Neural cell (in vitro differentiated cells): ENCODE results near the gene FOXC2. TPM values are rescaled to one million over a fixed set of nuclear protein-coding genes. Genes with fewer than 3 reads are reported as not detected.

Experiments
- H2AFZ ChIP-seq: fragments of 200-600, 300-800 bp; sonication (generic), shearing (Covaris generic); 2 replicates; pipeline ENCODE4 v1.6.0; 2014; ENCODE audit warnings: low read depth, mild to moderate bottlenecking, antibody characterized with exemption, low read length, moderate library complexity
- H3F3A ChIP-seq: fragments of 200-600 bp; shearing (Covaris generic); 2 replicates; pipeline ENCODE4 v1.6.1; 2016; ENCODE audit warnings: mild to moderate bottlenecking, moderate library complexity, mixed read lengths, antibody characterized with exemption, low read length; ENCODE audit not compliant: insufficient read depth, poor library complexity, severe bottlenecking
- H3K27ac ChIP-seq: fragments of 200-600, 300-800 bp; sonication (generic), shearing (Covaris generic); 2 replicates; pipeline ENCODE4 v1.5.1; 2014; ENCODE audit warnings: mild to moderate bottlenecking, low read length, moderate library complexity
- H3K27me3 ChIP-seq: fragments of 300-800, 200-600 bp; sonication (generic), shearing (Covaris generic); 2 replicates; pipeline ENCODE4 v1.6.0; 2014; ENCODE audit warnings: mild to moderate bottlenecking, low read depth, low read length, moderate library complexity; ENCODE audit not compliant: insufficient read depth
- H3K36me3 ChIP-seq: fragments of 300-800, 200-600 bp; sonication (generic), shearing (Covaris generic); 2 replicates; pipeline ENCODE4 v1.5.1; 2014; ENCODE audit warnings: mild to moderate bottlenecking, antibody characterized with exemption, low read length, moderate library complexity; ENCODE audit not compliant: insufficient read depth
- H3K4me2 ChIP-seq: fragments of 300-800, 200-600 bp; sonication (generic), shearing (Covaris generic); 2 replicates; pipeline ENCODE4 v1.6.0; 2014; ENCODE audit warnings: mild to moderate bottlenecking, low read length
- H3K4me3 ChIP-seq: fragments of 300-800, 200-600 bp; sonication (generic), shearing (Covaris generic); 2 replicates; pipeline ENCODE4 v1.5.1; 2014; ENCODE audit warnings: mild to moderate bottlenecking, low read length, moderate library complexity
- H3K79me2 ChIP-seq: fragments of 200-600 bp; shearing (Covaris generic); replicated peaks from 2 replicates; pipeline ENCODE4 v1.6.0; 2014; ENCODE audit warnings: mild to moderate bottlenecking, low read length, moderate library complexity; ENCODE audit not compliant: insufficient read depth
- H3K9ac ChIP-seq: fragments of 300-800, 200-600 bp; sonication (generic), shearing (Covaris generic); 2 replicates; pipeline ENCODE4 v1.6.1; 2016; ENCODE audit warnings: mild to moderate bottlenecking, low read length, mixed read lengths
- H3K9me2 ChIP-seq: fragments of 200-600 bp; shearing (Covaris generic); 2 replicates; pipeline ENCODE4 v1.6.1; 2016; ENCODE audit warnings: mild to moderate bottlenecking, low read length, mixed read lengths; ENCODE audit not compliant: insufficient read depth
- H3K9me3 ChIP-seq: fragments of 200-600, 300-800 bp; sonication (generic), shearing (Covaris generic); 2 replicates; pipeline ENCODE4 v1.6.1; 2016; ENCODE audit warnings: mild to moderate bottlenecking, mixed run types, low read length, moderate library complexity, mixed read lengths
- H4K20me1 ChIP-seq: fragments of 200-600 bp; shearing (Covaris generic); 2 replicates; pipeline ENCODE4 v1.6.1; 2016; ENCODE audit warnings: mild to moderate bottlenecking, mixed run types; ENCODE audit not compliant: insufficient read depth
- CTCF ChIP-seq: fragments of 450-650 bp; IDR thresholded peaks from 2 replicates; pipeline ENCODE4 v1.5.1; 2014; ENCODE audit warnings: antibody characterized with exemption, mild to moderate bottlenecking, moderate library complexity; ENCODE audit not compliant: poor library complexity, severe bottlenecking
- EP300 ChIP-seq: fragments of 450-650 bp; conservative IDR thresholded peaks from 2 replicates; pipeline ENCODE4 v1.6.1; 2014; ENCODE audit warnings: antibody characterized with exemption, mild to moderate bottlenecking, moderate library complexity; ENCODE audit not compliant: poor library complexity, severe bottlenecking
- EZH2 ChIP-seq: fragments of 200-600, 300-800 bp; shearing (Covaris generic), sonication (generic); IDR thresholded peaks from 2 replicates; pipeline ENCODE4 v1.6.1; 2014; ENCODE audit warnings: antibody characterized with exemption, low read length, borderline replicate concordance, mild to moderate bottlenecking; ENCODE audit not compliant: insufficient read depth, poor library complexity, severe bottlenecking
- MXI1 ChIP-seq: fragments of 450-650 bp; conservative IDR thresholded peaks from 2 replicates; pipeline ENCODE4 v1.6.1; 2014; ENCODE audit warnings: antibody characterized with exemption, mild to moderate bottlenecking; ENCODE audit not compliant: poor library complexity, severe bottlenecking
- POLR2AphosphoS5 ChIP-seq: IDR thresholded peaks from 2 replicates; pipeline ENCODE4 v1.6.1; 2012
- RAD21 ChIP-seq: fragments of 450-650 bp; conservative IDR thresholded peaks from 2 replicates; pipeline ENCODE4 v1.6.1; 2014; ENCODE audit warnings: antibody characterized with exemption, mild to moderate bottlenecking, moderate library complexity
- REST ChIP-seq: IDR thresholded peaks from 2 replicates; pipeline ENCODE4 v1.6.1; 2012; ENCODE audit warnings: borderline replicate concordance
- SMC3 ChIP-seq: fragments of 450-650 bp; conservative IDR thresholded peaks from 2 replicates; pipeline ENCODE4 v1.6.1; 2014; ENCODE audit warnings: antibody characterized with exemption, mild to moderate bottlenecking, moderate library complexity; ENCODE audit not compliant: poor library complexity
- TAF1 ChIP-seq: IDR thresholded peaks from 2 replicates; pipeline ENCODE4 v1.6.1; 2012; ENCODE audit warnings: low read depth
- polyA plus RNA-seq: library from polyadenylated mRNA; depleted of rRNA; stranded (reverse); fragments of >200 nt; gene quantifications from 2 replicates; pipeline ENCODE4 v1.2.3, GENCODE V29; 2014

FOXC2 gene
- polyA plus RNA-seq, 1 donor from 2014 or later, result not detected

GRCh38 chr16:86602521-86602920 lies 35.9 kb downstream of the FOXC2 start:
- no peaks in the 10 kb centered on the region for H3K79me2 ChIP-seq
- TF ChIP-seq POLR2AphosphoS5 (no peak), REST (no peak), MXI1 (no peak), TAF1 (no peak), RAD21 (no peak), SMC3 (no peak), EP300 (no peak), EZH2 (no peak), CTCF (no peak)

GRCh38 chr16:86604436-86605193 lies 38.0 kb downstream of the FOXC2 start:
- H3K4me2 ChIP-seq, result no peak overlapping the region
- H3K79me2 ChIP-seq, result no peaks in the 10 kb centered on the region
- H3F3A ChIP-seq, result no peaks in the 10 kb centered on the region
- H4K20me1 ChIP-seq, result no peaks in the 10 kb centered on the region
- H3K9me2 ChIP-seq, result no peaks in the 10 kb centered on the region
- TF ChIP-seq SMC3 (no peak), EP300 (no peak), REST (no peak), TAF1 (no peak), EZH2 (no peak), POLR2AphosphoS5 (no peak), CTCF (no peak), RAD21 (no peak), MXI1 (no peak)
- no peak overlapping the region for H3K27ac ChIP-seq
- H3K27me3 ChIP-seq, result no peaks in the 10 kb centered on the region
- no peaks in the 10 kb centered on the region for H3K9me3 ChIP-seq
- H3K36me3 ChIP-seq, result no peaks in the 10 kb centered on the region
- H3K4me3 ChIP-seq, result no peak overlapping the region
- no peak overlapping the region for H3K9ac ChIP-seq
- H2AFZ ChIP-seq, result no peak overlapping the region

More at GRCh38 chr16:86602521-86602920, 35.9 kb downstream of the FOXC2 start:
- no peak overlapping the region for H3K4me3 ChIP-seq
- H3K4me2 ChIP-seq, result no peak overlapping the region
- H3K9me2 ChIP-seq, result no peaks in the 10 kb centered on the region
- H3F3A ChIP-seq, result no peaks in the 10 kb centered on the region
- no peaks in the 10 kb centered on the region for H3K9me3 ChIP-seq
- no peak overlapping the region for H3K27ac ChIP-seq
- no peak overlapping the region for H2AFZ ChIP-seq
- no peak overlapping the region for H3K9ac ChIP-seq
- H3K27me3 ChIP-seq, result no peaks in the 10 kb centered on the region
- no peaks in the 10 kb centered on the region for H4K20me1 ChIP-seq
- H3K36me3 ChIP-seq, result no peaks in the 10 kb centered on the region
